Measurements from ENCODE around the gene RAB3GAP2. TPM values are rescaled to one million over a fixed set of nuclear protein-coding genes. Genes with fewer than 3 reads are reported as not detected.

Gene RAB3GAP2
- total RNA-seq, 1 donor from 2014 or later, result 21.6 TPM

GRCh38 chr1:220153147-220153546 lies 119.1 kb downstream of the RAB3GAP2 start:
- TF ChIP-seq CTCF (conservative IDR thresholded peaks at IDR 0.05; ENCODE audit: low read depth, low read length), result no peak
- H3K4me3 ChIP-seq (ENCODE audit: low read depth, low read length), result no peak overlapping the region
- no peak for DNase-seq (ENCODE audit: low read depth)

- DNase-seq (ENCODE audit: low read depth), result no peak
- H3K4me3 ChIP-seq (ENCODE audit: low read depth, low read length), result no peak overlapping the region
- no peak for TF ChIP-seq CTCF (conservative IDR thresholded peaks at IDR 0.05; ENCODE audit: low read depth, low read length)
These were observed 120.8 kb downstream of the RAB3GAP2 start for GRCh38 chr1:220151454-220151853.

GRCh38 chr1:220149742-220150141 lies 122.5 kb downstream of the RAB3GAP2 start:
- no peak for TF ChIP-seq CTCF (conservative IDR thresholded peaks at IDR 0.05; ENCODE audit: low read depth, low read length)
- DNase-seq (ENCODE audit: low read depth), result no peak
- H3K4me3 ChIP-seq (ENCODE audit: low read depth, low read length), result no peak overlapping the region

GRCh38 chr1:220144051-220144450 lies 128.2 kb downstream of the RAB3GAP2 start:
- no peak for TF ChIP-seq CTCF (conservative IDR thresholded peaks at IDR 0.05; ENCODE audit: low read depth, low read length)
- DNase-seq (ENCODE audit: low read depth), result no peak

GRCh38 chr1:220139966-220140365 lies 132.3 kb downstream of the RAB3GAP2 start:
- H3K4me3 ChIP-seq (ENCODE audit: low read depth, low read length), result no peak overlapping the region
- TF ChIP-seq CTCF (conservative IDR thresholded peaks at IDR 0.05; ENCODE audit: low read depth, low read length), result no peak
- no peak for DNase-seq (ENCODE audit: low read depth)

More at GRCh38 chr1:220144051-220144450, 128.2 kb downstream of the RAB3GAP2 start:
- no peak overlapping the region for H3K4me3 ChIP-seq (ENCODE audit: low read depth, low read length)

- no peak overlapping the region for H3K4me3 ChIP-seq (ENCODE audit: low read depth, low read length)
- no peak for TF ChIP-seq CTCF (conservative IDR thresholded peaks at IDR 0.05; ENCODE audit: low read depth, low read length)
- no peak for DNase-seq (ENCODE audit: low read depth)
These were observed 135.1 kb downstream of the RAB3GAP2 start for GRCh38 chr1:220137019-220137786.

- H3K4me3 ChIP-seq (ENCODE audit: low read depth, low read length), result no peak overlapping the region
- no peak for DNase-seq (ENCODE audit: low read depth)
- no peak for TF ChIP-seq CTCF (conservative IDR thresholded peaks at IDR 0.05; ENCODE audit: low read depth, low read length)
These were observed 136.5 kb downstream of the RAB3GAP2 start for GRCh38 chr1:220135755-220136154.

Data from epithelial cell of proximal tubule (primary cell).